Endometrial microvascular endothelial cells (primary cell): Measurements from ENCODE around the gene SLC5A5. TPM values are rescaled to one million over a fixed set of nuclear protein-coding genes. Genes with fewer than 3 reads are reported as not detected.
"Not testable (repeated sequence)": the region's sequence is repeated elsewhere in the genome, so short reads cannot be mapped to it uniquely, and the experiment has no call there.

Experiments used
- in situ Hi-C: cut with HindIII; loops from 2 replicates; pipeline ENCODE4 v1.10.0; 2017; ENCODE audit warnings: low sequenced_read_pairs, low pct_unique_long_range_greater_than_20kb; ENCODE audit errors: inconsistent ontology term
- total RNA-seq: library from RNA; depleted of rRNA; stranded (reverse); fragments of >200 nt; gene quantifications from one replicate; pipeline ENCODE4 v1.2.3, GENCODE V29; 2015; ENCODE audit errors: inconsistent ontology term

The SLC5A5 gene
- total RNA-seq, 1 donor from 2014 or later, result not detected

DNA sequence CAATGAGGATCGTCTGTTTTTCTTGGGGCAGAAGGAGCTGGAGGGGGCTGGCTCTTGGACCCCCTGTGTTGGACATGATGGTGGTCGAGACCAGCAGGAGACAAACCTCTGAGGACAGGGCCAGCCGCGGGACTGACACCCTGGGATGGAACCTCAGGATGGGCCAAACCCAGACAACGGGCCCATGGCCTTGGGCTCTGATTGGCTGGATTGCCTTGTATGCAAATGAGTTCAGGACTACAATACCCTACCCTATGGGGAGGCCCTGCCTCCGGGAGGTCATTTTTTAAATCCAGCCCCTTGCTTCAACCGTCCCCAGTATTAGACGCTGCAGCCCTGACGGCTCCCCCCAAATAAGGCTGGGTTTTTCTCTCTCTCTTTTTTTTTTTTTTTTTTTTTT is 22.0 kb downstream of the SLC5A5 start:
- in situ Hi-C loops, result no loop called here

DNA sequence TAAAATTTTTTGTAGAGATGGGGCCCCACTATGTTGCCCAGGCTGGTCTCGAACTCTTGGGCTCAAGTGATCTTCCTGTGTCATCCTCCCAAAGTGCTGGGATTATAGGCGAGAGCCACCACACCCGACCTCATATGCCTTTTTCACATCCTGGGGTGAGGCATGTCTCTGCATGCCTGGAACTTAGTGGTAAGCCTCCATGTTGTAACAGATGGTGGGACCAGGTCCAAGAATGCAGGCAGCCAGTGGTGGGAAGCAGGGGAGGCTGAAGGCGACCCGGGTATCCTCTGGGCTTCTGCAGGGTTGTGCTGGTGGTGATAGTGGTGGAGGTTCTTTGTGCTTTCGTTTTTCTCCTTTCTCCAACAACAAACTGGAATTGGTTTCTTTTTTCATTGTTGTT is 31.0 kb downstream of the SLC5A5 start:
- in situ Hi-C loops, result no loop called here

DNA sequence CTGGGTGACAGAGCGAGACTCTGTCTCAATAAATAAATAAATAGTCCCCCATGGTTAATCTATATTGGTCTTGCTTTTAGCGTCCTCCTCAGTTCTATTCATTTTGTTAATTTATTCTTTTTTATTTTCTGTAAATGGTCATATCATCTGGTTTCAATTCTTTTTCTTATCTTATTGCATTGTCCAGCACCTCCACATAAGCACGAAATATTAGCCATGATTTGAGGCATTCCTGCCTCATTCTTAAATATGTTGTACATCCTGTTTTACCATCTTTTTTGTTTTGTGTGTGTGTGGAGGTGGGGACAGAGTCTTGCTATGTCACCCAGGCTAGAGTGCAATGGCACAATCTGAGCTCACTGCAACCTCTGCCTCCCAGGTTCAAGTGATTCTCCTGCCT is 36.5 kb downstream of the SLC5A5 start:
- in situ Hi-C loops, result no loop called here

DNA sequence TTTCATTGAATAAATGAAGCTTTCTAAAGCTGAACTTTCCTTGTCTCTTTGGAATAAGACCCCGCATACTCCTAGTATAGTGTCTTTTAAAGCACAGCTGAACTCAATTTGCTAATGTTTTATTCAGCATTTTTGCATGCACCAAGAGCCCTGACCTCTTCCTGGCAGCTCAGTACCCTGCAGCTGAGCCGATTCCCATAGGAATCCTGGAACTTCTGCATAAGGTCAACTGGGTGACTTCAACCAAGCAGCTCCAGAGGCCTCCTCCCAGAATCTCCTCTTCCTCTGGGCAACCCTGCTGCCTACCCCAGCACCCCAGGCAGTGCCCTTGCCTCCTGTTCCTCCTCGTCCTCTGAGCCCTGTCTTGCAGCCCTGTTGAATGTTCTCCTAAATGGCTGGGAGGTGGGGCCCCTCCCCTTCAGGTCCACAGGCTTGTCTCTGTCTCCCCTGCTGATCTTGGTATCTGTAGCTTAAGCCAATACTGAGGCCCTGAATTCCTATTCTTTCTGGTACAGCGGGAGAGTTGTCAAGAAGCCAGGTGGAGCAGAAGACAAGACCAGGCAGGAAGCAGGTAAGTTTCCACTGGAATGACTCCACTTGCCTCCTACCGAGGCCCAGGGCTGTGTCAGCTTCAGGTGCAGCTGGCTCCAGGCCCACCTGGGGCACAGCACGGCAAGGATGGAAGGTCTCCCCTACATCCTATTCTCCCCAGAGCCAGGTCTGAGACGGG is 37.4 kb downstream of the SLC5A5 start:
- in situ Hi-C loops, result no loop called here

DNA sequence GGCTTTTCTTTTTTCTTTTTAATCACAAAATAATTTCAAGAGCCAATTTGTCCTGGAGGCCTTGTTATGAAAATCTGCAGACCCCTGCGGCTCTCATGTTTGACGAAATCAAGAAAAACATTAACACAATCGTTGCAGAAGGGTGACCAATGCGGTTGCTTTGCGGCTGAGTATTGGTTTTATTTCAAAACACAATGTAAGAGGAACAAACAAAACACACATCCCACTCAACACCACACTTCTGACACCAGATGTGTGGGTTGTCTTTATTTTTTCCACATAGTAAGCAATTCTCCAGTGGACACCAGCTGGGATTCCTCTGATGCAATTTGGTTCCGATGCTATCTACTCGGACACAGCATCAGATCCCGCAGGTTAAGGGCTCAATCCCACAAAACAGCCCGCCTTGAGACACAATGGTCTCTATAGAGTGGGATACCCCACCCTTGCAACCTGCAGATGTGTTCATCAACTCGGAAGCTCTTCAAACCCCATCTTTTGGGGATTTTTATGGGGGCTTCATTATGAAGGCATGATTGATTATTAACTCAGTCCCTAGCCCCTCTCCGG is 39.1 kb downstream of the SLC5A5 start:
- in situ Hi-C loops, result no loop called here

DNA sequence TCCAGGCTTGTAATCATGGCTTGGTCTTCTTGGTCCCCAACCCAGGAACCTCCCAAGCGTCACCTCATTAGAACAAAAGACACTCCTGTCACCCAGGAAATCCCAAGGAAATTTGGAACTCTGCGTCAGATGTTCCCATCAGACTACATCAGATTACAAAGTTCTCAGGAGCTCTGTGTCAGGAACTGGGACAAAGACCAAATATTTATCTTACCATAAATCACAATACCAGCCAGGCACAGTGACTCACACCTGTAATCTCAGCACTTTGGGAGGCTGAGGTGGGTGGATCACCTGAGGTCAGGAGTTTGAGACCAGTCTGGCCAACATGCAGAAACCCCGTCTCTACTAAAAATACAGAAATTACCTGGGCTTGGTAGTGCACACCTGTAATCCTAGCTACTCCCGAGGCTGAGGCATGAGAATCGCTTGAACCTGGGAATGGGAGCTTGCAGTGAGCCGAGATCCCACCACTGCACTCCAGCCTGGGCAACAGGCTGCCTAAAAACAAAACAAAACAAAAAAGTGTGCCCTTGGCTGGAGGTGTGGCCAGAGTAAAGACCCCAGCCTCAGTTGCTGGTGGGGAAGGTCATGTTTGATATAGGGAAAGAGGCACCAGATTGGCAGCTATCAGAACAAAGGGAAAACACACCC is 44.3 kb downstream of the SLC5A5 start:
- in situ Hi-C loops, result no loop called here

DNA sequence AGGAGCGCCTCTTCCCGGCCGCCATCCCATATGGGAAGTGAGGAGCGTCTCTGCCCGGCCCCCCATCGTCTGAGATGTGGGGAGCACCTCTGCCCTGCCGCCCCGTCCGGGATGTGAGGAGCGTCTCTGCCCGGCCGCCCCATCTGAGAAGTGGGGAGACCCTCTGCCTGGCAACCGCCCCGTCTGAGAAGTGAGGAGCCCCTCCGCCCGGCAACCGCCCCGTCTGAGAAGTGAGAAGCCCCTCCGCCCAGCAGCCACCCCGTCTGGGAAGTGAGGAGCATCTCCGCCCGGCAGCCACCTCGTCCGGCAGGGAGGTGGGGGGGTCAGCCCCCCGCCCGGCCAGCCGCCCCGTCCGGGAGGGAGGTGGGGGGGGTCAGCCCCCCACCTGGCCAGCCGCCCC is 46.4 kb downstream of the SLC5A5 start:
- in situ Hi-C loops, result not testable (repeated sequence)

DNA sequence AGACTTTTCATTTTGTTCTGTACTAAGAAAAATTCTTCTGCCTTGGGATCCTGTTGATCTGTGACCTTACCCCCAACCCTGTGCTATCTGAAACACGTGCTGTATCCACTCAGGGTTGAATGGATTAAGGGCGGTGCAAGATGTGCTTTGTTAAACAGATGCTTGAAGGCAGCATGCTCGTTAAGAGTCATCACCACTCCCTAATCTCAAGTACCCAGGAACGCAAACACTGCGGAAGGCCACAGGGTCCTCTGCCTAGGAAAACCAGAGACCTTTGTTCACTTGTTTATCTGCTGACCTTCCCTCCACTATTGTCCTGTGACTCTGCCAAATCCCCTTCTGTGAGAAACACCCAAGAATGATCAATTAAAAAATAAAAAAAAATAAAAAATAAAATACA is 47.4 kb downstream of the SLC5A5 start:
- in situ Hi-C loops, result not testable (repeated sequence)

DNA sequence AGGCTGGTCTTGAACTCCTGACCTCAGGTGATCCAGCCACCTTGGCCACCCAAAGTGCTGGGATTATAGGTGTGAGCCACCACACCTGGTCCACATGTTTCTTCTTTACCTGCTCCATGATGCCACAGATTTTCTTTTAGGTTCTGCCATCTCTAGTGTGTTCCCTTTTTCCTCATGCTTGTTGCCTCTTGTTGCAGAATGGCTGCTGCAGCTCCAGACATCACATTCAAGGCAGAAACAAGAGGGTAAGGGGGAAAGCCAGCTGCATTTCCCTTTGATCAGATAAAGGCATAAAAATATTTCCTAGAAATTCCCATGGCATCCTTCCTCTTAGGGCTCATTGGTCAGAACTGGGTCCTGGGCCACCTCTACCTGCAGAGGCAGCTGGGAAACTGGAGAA is 48.8 kb downstream of the SLC5A5 start:
- in situ Hi-C loops, result no loop called here

DNA sequence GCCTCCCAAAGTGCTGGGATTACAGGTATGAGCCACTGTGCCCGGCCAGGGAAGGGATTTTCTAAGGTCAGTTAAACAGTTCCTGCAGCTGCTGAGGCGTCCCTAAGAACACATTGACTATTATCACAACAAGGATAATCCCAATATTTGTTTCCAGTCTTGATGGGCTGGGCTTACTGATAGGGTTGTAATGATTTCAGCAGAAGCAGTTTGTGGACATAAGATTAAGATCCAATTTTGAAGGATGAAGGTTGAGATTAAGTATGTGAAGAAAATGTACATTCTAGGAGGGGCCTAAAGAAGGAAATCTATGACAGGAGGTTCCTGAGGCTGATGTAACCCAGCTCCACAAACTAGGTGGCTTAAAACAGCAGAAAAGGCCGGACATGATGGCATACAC is 50.4 kb downstream of the SLC5A5 start:
- in situ Hi-C loops, result no loop called here

DNA sequence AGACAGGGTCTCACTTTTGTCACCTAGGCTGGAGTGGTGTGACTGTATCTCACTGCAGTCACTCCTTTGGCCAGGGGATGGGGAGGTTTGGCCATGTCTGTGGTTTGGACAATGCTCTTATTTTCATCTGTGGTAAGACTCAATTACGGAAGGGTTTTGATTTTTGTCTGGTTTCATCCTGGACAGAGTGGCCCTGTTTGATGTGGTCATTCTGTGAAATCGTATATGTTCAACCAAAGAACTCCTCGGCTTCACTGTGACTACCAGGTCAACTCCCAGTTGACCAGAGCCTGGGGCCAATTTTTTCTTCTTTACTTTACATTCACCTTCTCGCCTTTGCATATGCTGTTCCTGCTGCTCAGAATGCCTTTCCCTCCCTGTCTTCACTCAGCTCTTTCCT is 54.3 kb downstream of the SLC5A5 start:
- in situ Hi-C loops, result no loop called here

DNA sequence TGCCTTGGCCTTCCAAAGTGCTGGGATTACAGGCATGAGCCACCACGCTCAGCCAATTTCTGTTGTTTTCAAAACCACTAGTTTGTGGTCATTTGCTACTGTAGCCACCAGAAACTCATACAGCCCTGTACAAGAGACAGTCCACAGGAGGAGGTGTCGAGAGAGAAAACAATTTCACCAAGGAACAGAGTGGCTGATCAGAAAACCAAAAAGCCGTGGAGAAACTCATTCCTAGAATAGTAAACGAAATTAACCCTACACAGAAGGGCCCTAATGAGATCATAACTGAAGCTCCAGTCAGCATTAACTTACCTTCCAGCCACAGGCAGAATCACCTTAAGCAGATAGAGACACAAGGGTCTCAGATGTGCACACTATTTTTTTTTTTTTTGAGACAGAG is 57.3 kb downstream of the SLC5A5 start:
- in situ Hi-C loops, result no loop called here

DNA sequence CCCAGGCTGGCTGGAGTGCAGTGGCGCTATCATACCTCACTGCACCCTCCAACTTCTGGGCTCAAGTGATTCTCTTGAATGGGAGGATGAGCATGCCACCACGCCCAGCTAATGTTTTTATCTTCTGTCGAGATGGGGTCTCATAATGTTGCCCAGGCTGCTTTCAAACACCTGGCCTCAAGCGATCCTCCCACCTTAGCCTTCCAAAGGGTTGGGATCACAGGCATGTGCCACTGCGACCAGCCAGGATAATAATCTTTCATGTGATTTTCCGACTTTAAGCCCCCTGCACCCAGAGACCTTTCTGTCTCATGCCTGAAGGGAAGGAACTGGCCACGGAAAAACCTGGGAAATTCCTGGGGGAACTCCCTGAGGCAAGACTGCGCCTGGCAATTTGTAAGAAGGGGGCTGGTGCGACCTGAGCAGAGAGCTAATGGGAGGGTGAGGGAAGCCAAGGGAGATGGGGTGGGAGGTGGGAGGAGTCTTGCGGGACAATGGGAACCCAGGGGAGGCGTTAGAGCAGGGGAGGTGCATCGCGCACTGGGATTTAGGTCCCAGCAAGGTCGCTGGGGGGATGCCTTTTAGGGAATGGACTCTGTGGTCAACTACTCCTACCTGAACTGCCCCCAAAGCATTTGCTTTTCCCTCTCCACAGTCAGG is 59.9 kb downstream of the SLC5A5 start:
- in situ Hi-C loops, result no loop called here

DNA sequence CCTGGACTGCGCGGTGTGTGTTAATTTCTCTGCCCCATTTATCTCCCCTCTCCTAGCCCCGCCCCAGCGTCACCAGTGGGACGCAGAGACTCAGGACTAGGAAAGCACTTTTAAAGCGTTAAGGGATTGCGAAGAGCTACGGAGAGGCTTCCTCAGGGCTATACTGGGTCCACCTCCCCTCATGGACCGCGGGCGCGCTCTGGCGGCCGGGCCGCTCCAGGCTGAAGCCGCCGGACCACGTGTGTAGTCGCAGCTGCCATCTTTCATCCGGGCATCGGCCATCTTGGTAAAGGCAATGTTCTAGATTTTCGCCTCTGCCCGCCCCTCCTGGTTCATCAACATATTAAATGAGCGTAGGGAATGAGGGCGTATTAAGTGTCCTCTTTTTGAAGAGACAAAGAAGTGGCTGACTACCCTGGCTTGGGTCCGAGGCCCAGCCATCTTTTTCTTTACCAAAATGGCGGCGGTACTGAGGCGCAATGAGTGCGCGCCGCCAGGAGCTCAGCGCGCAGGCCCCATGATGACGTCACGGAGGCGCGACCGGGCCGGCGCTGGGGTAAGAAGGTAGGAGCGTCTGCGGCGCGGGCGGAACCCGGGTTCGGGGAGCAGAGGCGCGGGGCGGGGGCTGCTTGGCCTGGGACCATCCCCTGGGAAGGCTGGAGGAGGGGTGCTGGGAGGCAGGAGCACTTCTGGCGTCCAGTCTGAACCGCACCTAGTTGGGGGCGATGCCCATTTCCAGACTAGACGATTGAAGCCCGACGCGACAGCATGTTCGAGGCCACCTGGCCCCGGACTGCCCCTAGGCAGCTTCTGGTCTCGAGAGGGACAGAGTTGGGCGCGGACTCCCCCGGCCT is 61.0 kb downstream of the SLC5A5 start, which contains the start of gene CCDC124:
Gene CCDC124 (plus strand): TSS at position 531 of the 854 bp plus-strand sequence. CDS start 3,406 bp downstream, outside the sequence.
- in situ Hi-C loops, result no loop called here

DNA sequence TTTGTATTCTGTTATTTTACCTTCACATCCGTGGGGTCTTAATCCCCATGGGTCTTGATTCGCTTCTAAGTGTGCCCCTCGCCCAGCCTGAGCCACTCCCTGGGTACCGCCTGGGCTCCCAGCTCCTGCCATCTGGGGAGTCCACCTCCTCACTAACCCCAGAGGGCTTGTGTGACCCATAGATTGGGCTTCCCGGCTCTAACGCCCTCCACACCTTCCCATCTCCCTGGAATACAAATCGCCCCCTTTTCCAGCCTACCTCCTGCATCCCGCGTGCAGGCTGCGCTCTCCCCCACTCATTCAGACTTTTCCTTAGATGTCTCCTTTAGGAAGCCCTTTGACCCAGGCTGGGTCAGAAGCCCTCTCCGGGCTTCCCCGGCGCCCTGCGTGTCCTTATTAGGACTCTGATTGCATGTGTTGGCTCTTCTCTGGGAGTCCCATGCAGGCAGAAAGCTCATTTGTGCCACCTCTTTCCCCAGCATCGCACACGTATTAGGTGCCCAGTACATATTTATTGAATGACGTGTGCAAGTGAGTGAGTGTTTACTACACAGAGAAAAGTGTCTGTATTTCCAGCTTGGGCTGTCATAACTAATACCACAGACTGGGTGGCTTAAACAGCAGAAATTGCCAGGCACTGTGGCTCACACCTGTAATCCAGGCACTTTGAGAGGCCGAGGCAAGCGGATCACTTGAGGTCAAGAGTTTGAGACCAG is 61.8 kb downstream of the SLC5A5 start:
- in situ Hi-C loops, result no loop called here

DNA sequence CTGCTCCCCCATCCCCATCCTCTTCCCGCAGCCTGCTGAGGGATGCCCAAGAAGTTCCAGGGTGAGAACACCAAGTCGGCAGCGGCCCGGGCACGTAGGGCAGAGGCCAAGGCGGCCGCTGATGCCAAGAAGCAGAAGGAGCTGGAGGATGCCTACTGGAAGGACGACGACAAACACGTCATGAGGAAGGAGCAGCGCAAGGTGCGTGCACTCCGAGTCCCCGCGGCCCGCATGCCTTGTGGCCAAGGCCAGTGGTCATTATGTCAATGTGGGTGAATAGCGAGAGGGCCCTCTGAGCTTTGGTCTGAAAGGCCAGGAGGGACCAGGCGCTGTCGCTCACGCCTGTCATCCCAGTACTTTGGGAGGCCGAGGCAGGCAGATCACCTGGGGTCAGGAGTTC is 64.6 kb downstream of the SLC5A5 start:
- in situ Hi-C loops, result no loop called here

DNA sequence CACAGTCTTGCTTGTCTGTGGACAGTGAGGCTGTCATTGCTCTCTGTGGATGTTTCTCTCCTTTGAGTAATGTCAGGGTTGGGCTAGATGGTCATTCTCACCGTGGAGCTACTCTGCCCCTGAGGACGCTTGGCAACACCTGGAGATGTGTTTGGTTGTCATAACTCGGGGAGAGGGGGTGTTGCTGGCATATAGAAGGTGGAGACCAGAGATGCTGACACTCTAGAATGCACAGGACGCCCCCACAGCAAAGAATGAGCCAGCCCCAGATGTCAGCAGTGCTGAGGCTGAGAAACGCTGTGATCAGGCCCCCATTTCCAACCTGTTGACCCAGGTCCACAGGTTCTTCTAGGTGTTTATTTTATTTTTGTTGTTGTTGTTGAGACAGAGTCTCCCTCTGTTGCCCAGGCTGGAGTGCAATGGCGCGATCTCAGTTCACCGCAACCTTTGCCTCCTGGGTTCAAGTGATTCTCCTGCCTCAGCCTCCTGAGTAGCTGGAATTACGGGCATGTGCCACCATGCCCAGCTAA is 65.7 kb downstream of the SLC5A5 start:
- in situ Hi-C loops, result no loop called here
